SK-N-SH (cell line): ENCODE data around the gene TREM2.

Experiments
- CTCF ChIP-seq: fragments of 200-600 bp; sonication (generic); IDR thresholded peaks from 2 replicates; pipeline ENCODE4 v1.6.1; 2017; ENCODE audit warnings: antibody characterized with exemption, mild to moderate bottlenecking, moderate library complexity
- FOSL2 ChIP-seq: IDR thresholded peaks from 2 replicates; pipeline ENCODE4 v1.4.0; 2012; ENCODE audit warnings: low read depth, mild to moderate bottlenecking, moderate library complexity, borderline replicate concordance
- IRF3 ChIP-seq: fragments of 150-350 bp; IDR thresholded peaks from 2 replicates; pipeline ENCODE4 v1.6.1; 2016; ENCODE audit warnings: mild to moderate bottlenecking, low read depth, low read length
- MAX ChIP-seq: IDR thresholded peaks from 2 replicates; pipeline ENCODE4 v1.4.0; 2012; ENCODE audit warnings: low read depth
- NFIC ChIP-seq: IDR thresholded peaks from 2 replicates; pipeline ENCODE4 v1.4.0; 2012; ENCODE audit warnings: borderline replicate concordance
- PBX3 ChIP-seq: IDR thresholded peaks from 2 replicates; pipeline ENCODE4; 2012
- REST ChIP-seq: IDR thresholded peaks from 2 replicates; pipeline ENCODE4 v1.6.1; 2012; ENCODE audit warnings: mild to moderate bottlenecking, low read depth, low read length, moderate library complexity
- USF1 ChIP-seq: IDR thresholded peaks from 2 replicates; pipeline ENCODE4 v1.4.0; 2012; ENCODE audit warnings: low read depth, borderline replicate concordance

- TF ChIP-seq MAX (no peak), IRF3 (no peak), FOSL2 (no peak), CTCF (no peak), PBX3 (no peak), REST (no peak), USF1 (no peak), NFIC (no peak)
Observed at GRCh38 chr6:41162687-41163418, at the start of gene TREM2.
